Activated CD8-positive, alpha-beta memory T cell treated with anti-CD3 and anti-CD28 coated beads, Interleukin-2, amount 50 U/mL, for 24 hours (primary cell): ENCODE data around the gene TUBB3.
A peak's percentile ranks its signal among the peaks of the same experiment; 100 is the strongest.
"Not testable (repeated sequence)": the region's sequence is repeated elsewhere in the genome, so short reads cannot be mapped to it uniquely, and the experiment has no call there.

ENCODE experiments used
- DNase-seq: peaks from one replicate; pipeline ENCODE4 v3.0.0-alpha.2; 2020; ENCODE audit errors: extremely low read depth

TUBB3 gene

GRCh38 chr16:89965447-89966225, 42.5 kb downstream of the TUBB3 start:
- no peak for DNase-seq

- no peak for DNase-seq
These were observed 43.6 kb downstream of the TUBB3 start for GRCh38 chr16:89966756-89967155.

DNA sequence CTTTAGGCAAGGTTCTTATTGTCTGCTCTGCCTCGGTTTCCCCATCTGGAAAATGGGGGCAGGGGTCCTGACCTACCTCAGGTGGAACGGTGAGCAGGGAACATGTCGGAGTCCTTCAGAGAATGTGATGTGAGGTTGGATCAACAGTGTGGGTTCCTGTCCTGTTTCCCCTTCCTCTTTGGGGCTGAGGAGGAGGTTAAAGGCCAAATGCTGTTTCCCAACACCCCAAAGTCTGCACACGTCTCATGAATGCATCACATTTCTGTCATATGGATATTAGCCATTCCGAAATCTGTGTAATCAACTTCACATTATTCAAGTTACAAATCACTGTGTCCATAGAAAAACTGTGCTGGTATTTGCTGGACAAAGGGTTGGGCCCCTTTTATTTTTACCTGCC, 44.3 kb downstream of the TUBB3 start:
- not testable (repeated sequence) for DNase-seq

- not testable (repeated sequence) for DNase-seq
These were observed 44.9 kb downstream of the TUBB3 start for GRCh38 chr16:89968074-89968473.

DNA sequence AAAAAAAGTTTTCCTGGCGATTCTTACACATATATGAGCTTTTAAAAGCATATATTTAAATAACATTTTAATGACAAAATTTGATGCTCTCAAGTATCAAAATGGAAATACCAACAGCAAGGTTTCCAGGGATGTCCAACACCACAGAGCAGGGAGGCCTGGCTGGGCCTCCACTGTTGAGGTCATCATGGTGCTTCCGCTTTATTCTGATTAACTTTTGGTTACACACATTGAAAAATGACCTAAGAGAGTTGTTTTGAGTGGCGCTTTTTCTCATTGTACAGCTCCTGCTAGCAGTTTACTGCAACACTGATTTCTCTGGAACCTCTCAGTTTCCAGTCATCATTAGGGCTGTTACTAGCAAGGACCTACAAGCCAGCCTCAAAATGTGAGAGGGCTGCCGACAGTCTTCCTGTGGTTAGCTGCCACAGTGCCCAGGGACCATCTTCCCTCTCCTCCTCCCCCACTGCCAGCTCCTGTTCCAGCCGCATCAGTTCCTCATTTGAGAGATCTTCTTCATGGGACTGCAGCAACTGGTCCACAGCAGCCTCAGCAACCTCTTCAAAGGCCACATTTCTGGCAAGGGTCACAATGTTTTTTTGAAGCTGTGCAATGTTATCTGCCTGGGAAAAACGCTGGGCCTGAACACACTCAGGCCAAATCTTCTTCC, 46.7 kb downstream of the TUBB3 start:
- DNase-seq, result no peak

DNA sequence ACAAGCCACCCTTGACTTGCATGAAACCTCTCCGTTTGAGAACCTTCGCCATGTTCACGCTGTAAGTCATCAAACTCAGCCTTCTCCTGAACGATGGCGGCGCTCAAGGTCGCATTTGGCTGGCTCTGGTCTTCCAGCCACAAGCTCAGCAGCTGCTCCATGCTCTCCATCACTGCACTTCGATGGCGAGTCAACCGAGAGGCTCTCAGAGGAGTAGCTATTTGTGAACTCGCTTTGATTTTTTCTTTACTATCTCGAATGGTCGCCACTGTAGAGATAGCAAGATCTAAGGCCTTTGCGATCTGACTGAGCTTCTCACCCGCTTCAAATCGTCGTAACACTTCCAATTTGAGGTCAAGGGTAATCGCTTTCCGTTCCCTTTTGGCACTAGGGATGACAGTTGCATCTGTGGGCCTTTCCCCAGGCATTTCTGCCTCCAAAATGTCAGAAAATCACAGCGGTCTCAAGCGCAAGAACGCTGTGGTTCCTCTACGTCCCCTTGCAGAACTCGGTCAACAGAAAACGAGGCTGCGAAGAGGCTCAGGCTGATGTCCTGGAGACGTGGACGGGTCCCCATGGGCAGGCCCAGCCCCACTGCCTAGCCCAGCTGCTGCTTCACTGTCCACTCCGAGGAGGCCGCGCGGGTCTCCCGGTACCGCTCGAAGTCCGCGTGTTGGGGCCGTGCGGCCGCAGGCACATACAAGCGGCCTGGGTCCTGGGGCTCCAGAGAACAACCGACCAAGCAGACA, 48.5 kb downstream of the TUBB3 start:
- no peak for DNase-seq

DNA sequence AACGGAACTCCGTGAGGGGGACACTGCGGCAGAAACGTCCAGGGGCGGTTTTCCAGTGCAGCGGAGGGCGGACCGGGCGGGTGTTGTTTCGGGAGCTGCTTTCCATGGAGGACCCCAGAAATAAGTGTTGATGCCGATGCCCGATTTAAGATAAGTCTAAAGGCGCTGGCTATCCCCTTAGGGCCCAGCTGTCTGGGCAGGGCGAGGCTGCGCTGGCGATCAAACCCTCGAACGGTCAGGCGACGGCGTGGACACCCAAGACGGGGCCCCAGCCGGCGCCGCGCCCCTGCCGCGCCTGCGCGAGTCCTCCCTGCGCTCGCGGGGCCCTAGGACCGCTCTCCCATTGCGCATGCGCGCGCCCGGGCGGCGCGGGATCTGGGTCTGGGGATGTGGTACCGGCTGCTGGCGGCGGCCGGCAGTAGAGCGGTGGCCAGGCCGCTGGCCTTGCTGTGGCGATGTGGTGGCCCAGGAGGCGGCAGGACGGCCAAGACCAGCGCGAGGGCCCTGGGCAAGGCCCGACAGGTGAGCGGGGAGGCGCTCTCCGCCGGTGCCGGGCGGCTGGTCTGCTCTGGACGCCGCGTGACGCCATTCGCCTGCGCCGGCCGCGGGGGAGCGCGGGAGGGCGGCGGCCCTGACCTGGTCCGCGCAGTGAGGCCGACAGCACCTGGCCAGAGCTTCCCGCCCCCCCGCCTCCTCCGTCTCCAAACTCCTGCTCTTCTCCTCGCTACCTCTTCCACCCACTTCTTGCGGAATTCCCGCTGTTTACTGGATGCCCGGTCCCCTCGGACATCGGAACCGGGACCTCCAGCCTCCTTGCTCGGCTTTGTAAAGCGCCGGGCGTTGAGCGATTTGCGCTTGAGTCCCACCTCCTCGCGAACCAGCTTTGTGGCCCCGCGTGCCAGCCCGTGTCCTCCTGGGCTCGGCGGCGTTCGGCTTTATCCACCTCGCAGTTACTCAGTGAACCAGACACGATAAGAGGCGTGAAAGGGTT, 49.4 kb downstream of the TUBB3 start:
- peak; percentile 60 for DNase-seq

- DNase-seq, result no peak
These were observed 50.1 kb downstream of the TUBB3 start for GRCh38 chr16:89973235-89973634.

DNA sequence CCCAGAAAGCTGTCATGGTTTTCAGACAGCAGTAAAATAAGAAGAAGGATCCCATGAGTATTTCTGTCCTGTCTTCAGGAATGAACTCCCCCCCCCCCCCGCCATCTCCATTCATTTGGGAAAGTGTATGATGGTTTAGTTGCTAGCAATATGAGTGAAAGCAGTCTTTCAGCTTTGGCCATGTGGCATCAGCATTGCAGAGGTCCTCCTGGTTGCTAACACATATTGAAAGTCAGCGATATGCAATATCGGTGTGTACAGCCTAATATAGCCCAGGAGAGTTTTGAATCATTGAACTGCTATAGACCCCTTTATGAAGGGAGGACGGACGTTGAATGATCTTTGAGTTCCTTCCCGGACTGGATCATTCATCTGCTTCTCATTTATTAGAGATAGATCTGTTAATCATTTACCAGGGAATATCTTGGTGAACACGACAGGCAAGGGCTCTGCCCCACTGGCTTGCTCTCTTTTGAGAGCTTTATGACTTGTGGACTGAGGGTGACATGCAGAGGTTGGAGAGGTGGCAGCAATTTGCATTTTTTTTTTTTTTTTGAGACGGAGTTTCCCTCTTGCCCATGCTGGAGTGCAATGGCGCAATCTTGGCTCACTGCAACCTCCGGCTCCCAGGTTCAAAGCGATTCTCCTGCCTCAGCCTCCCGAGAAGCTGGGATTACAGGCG, 50.7 kb downstream of the TUBB3 start:
- no peak for DNase-seq

DNA sequence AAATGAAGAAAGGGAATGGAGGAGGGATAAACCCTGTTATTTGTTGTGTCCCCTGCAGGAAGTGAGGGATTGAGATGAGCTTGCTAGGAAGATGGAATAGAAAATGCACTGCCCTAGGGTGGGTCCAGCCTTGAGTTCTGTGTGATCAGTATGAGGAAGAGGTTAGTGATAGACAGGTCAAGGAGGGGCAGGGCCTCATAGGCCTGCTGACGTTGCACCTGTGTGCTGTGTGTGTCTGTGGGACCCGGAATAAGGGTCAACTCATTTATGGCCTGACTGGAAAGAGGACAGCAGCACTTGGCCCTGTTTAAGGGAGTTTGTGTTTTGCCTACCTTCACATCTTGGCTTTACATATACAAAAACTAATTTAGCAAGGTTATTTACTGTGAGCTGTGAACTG, 51.7 kb downstream of the TUBB3 start:
- DNase-seq, result no peak

DNA sequence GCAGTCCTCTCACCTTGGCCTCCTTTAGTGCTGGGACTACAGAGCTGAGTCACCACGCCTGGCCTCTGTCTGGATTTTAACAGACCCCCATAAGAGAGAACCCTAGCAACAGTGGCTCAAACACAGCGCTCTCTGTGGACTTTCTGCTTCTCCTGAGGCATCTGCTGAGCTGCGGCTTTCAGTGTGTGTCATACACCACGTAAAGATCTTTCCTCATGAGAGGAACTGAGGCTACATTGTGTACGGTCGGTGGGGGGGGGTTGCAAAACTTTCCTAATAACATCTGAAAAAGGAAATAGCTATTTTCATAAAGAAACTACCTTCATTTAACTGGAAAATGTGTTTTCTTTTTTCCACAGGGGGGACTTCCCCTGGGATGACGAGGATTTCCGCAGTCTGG, 58.3 kb downstream of the TUBB3 start:
- DNase-seq, result no peak

- DNase-seq, result no peak
These were observed 59.2 kb downstream of the TUBB3 start for GRCh38 chr16:89982318-89982717.

DNA sequence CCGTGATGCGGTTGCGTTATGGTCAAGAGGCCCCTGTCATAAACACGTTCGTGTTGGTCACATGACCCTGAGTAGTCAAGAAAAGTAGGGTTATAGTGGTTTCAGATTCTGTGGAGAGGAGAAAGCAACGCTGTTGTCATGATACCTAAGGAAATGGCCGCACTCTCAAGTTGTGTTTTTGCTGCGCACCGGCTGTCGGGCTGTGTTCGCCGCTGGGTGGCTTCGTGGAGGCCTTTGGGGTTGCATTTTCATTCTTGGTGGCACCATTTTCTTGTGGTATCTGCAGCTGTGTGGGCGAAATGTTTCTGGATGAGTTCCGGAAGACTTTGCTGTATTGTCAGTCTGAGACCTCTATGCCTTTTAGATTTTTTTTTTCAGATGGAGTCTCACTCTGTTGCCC, 60.4 kb downstream of the TUBB3 start:
- DNase-seq, result no peak

GRCh38 chr16:89984216-89984615, 61.1 kb downstream of the TUBB3 start:
- no peak for DNase-seq

GRCh38 chr16:89985219-89985618, 62.1 kb downstream of the TUBB3 start:
- no peak for DNase-seq
